ENCODE measurements around the gene TOLLIP.

- TF ChIP-seq CTCF (IDR thresholded peaks at IDR 0.05) = no peak
- TF ChIP-seq POLR2A (IDR thresholded peaks at IDR 0.05) = no peak
- no peak for TF ChIP-seq EP300 (IDR thresholded peaks at IDR 0.05)
Measured at GRCh38 chr11:1254086-1254648, 55.3 kb downstream of the TOLLIP start.

Measured in ovary (tissue), 3 donors.